Left ventricle myocardium inferior (tissue), 1 donor: ENCODE measurements around the gene NR0B2. TPM values are rescaled to one million over a fixed set of nuclear protein-coding genes. Genes with fewer than 3 reads are reported as not detected.
A peak's percentile ranks its signal among the peaks of the same experiment; 100 is the strongest.

Experiments used
- DNase-seq: peaks from one replicate; pipeline ENCODE4 v3.0.0-alpha.2; 2020
- H3K27ac ChIP-seq: fragments of 200-600 bp; replicated peaks from 2 replicates; pipeline ENCODE4 v1.8.0; 2021
- H3K27me3 ChIP-seq: fragments of 200-600 bp; 2 replicates; pipeline ENCODE4 v1.8.0; 2021; ENCODE audit warnings: low read depth
- H3K36me3 ChIP-seq: fragments of 200-600 bp; 2 replicates; pipeline ENCODE4 v1.8.0; 2021
- H3K4me1 ChIP-seq: fragments of 200-600 bp; 2 replicates; pipeline ENCODE4 v1.8.0; 2021
- H3K4me3 ChIP-seq: fragments of 200-600 bp; 2 replicates; pipeline ENCODE4 v1.8.0; 2021; ENCODE audit warnings: mild to moderate bottlenecking, moderate library complexity
- H3K9me3 ChIP-seq: fragments of 200-600 bp; replicated peaks from 2 replicates; pipeline ENCODE4 v1.8.0; 2021
- intact Hi-C: fragments of 100-400 bp; cut with micrococcal nuclease; formaldehyde crosslinking; loops from one replicate; pipeline ENCODE4 v1.11.0; 2022
- total RNA-seq: library from RNA; stranded (reverse); fragmentation: NEBNext Ultra II Directional; extraction: Animal tissue kit (Norgen Biotek cat#: 25700); gene quantifications from one replicate; pipeline ENCODE4 v1.2.1, GENCODE V29; 2021
- TF ChIP-seq, protein P1 (sequence below): fragments of 200-600 bp; IDR thresholded peaks from 2 replicates; pipeline ENCODE4 v1.8.0; 2021; ENCODE audit warnings: antibody characterized with exemption, mild to moderate bottlenecking, borderline replicate concordance
- donor health status: DM: no; HTN: yes; CAD: no; lungs with severe emphysema.

NR0B2 gene
- total RNA-seq, 1 donor from 2014 or later, result 7.2 TPM

DNA sequence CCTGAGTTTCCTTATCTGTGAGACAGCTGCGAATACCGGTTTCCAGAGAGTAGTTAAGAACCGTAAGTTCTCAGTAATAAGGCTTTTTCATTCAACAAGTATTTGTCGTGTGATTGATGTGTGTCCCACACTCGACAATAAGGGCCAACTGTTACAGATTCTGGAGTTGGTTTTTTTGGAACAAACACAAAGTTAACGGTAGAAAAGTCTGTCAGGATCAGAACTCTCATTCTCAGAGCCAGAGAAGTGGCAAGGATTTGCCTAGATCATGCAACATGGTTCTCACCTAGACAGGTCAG lies 8.6 kb upstream of the NR0B2 start:
- TF ChIP-seq, protein P1, sequence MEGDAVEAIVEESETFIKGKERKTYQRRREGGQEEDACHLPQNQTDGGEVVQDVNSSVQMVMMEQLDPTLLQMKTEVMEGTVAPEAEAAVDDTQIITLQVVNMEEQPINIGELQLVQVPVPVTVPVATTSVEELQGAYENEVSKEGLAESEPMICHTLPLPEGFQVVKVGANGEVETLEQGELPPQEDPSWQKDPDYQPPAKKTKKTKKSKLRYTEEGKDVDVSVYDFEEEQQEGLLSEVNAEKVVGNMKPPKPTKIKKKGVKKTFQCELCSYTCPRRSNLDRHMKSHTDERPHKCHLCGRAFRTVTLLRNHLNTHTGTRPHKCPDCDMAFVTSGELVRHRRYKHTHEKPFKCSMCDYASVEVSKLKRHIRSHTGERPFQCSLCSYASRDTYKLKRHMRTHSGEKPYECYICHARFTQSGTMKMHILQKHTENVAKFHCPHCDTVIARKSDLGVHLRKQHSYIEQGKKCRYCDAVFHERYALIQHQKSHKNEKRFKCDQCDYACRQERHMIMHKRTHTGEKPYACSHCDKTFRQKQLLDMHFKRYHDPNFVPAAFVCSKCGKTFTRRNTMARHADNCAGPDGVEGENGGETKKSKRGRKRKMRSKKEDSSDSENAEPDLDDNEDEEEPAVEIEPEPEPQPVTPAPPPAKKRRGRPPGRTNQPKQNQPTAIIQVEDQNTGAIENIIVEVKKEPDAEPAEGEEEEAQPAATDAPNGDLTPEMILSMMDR, result no peak
- intact Hi-C loops, result no loop called here
- H3K4me3 ChIP-seq, result peak overlapping the region; percentile 92
- peaks cover 36% of the 10 kb centered on the region for H3K4me1 ChIP-seq
- no peaks in the 10 kb centered on the region for H3K27me3 ChIP-seq
- H3K36me3 ChIP-seq, result peaks cover 34% of the 10 kb centered on the region
- DNase-seq, result no peak
- no peak overlapping the region for H3K27ac ChIP-seq
- no peaks in the 10 kb centered on the region for H3K9me3 ChIP-seq

DNA sequence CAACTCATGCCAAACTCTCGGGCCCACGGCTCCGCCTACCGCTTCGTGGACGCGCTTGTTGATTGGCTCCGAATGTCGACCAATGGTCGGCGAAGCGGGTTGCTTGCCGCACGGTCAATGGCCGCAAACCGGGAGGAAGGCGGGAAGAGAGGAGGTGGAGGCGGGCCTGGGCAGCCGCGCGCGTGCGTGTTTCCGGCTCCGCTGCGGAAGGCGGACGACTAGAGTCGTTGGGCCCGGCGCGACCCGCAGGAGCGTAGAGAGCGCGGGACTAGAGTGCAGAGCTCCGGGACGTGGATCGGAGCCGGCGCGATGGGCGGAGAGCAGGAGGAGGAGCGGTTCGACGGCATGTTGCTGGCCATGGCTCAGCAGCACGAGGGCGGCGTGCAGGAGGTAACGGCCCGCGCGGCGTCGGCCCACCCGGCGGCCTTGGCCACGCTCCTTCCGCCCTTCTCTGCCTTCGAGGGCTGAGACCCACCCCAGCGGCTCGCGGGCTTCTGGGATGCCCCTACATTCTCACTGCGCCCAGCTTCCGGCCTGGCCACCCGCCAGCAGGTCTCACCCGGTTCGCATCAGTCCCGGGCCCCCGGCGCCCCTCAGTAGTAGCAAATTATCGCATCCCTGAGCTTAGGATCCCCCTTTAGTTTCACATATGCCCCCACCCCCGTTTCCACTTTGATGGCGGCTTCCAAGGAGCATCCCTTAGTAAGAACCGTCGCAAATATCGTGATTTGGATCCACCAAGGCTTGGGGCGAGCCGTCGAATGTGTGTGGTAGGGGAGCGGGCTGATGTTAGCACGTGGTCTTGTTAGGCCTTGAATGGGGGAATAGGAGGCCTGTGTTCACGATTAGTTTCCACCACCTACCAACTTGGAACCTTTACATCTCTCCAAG lies 8.0 kb upstream of the NR0B2 start, which contains the start of gene NUDC:
TSS of gene NUDC (plus strand) at position 204 of the 891 bp plus-strand sequence. CDS start at position 310, 106 bp downstream.
- Histone ChIP-seq H3K27ac (peak within 1 kb of the TSS; percentile 90), H3K36me3 (peaks cover 30% of the 10 kb centered on the region), H3K9me3 (no peaks in the 10 kb centered on the region), H3K27me3 (no peaks in the 10 kb centered on the region), H3K4me3 (peak within 1 kb of the TSS; percentile 92), H3K4me1 (peaks cover 36% of the 10 kb centered on the region)
- peak; percentile 97 for DNase-seq
- intact Hi-C loops, result no loop called here
- TF ChIP-seq, protein P1, result no peak

DNA sequence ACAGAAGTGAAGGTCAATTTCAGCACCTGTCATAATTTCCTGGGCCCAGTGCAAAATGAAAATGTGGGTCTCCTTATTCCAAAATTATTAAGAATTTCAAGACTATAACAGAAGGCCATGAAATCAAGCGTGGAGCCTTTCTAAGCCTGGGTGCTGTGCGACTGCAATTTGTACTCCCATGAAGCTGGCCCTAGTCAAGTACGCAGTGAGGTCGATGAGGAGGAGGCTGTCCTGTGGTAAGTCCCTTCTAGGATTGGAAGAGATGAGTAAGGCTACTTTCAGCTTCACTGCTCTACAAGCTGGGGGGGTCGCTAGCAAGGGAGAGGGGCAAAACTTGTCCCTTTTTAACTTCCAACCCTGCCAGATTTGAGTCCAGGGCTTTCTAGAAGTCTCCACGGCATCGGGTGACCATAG lies 7.4 kb upstream of the NR0B2 start:
- H3K27ac ChIP-seq, result peak overlapping the region; percentile 90
- TF ChIP-seq, protein P1, result no peak
- no peaks in the 10 kb centered on the region for H3K27me3 ChIP-seq
- no peak for DNase-seq
- peaks cover 36% of the 10 kb centered on the region for H3K4me1 ChIP-seq
- peak overlapping the region; percentile 92 for H3K4me3 ChIP-seq
- peaks cover 23% of the 10 kb centered on the region for H3K36me3 ChIP-seq
- no peaks in the 10 kb centered on the region for H3K9me3 ChIP-seq
- intact Hi-C loops, result no loop called here

DNA sequence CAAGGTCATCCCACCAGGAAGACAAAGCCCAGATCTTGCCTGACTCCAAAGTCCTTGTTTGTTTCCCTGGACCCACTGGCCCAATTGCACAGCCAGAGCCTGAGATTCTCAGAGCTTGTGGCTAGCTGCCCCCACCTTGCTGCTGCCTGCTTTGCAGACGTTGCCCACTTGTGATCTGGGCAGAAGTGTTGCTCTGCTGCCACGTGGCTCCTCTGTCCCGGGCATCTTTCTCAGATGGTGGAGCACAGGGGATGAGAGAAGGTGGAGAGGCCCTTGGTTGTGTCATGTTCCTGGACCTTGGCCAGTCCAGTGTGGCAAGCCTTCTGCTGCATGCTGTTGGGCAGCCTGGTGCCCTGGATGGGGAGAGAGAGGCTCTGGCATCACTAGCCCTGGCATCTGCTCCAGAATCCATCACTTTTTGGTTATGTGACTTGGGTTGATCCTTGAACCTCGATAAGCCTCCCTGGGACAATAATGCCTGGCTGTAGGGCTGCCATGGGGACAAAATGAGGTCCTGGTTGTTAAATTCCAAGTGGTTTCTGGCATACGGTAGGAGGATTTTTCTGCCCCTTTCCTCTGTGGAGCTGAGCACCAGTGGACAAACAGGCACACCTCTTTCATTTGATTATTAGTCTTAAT lies 1.5 kb upstream of the NR0B2 start:
- H3K4me1 ChIP-seq, result peaks cover 23% of the 10 kb centered on the region
- DNase-seq, result peak; percentile 68
- no peaks in the 10 kb centered on the region for H3K36me3 ChIP-seq
- intact Hi-C loops, result no loop called here
- no peaks in the 10 kb centered on the region for H3K27me3 ChIP-seq
- H3K27ac ChIP-seq, result peak overlapping the region; percentile 94
- TF ChIP-seq, protein P1, result no peak
- no peaks in the 10 kb centered on the region for H3K9me3 ChIP-seq
- no peak overlapping the region for H3K4me3 ChIP-seq

DNA sequence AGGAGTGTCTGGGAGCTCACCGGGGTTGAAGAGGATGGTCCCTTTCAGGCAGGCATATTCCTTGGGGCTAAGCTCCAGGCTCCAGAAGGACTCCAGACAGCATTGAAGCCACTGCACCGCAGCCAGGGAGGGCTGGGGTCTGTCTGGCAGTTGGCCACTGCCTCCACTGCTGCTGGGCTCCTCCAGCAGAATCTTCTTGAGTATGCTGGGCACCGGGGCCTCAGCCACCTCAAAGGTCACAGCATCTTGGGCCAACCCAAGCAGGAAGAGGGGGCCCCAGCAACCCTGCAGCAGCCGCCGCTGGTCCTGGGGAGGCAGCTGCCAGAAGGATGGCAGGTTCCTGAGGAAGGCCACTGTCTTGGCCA lies 404 bp downstream of the NR0B2 start:
- TF ChIP-seq, protein P1, result no peak
- no peak for DNase-seq
- Histone ChIP-seq H3K27me3 (no peaks in the 10 kb centered on the region), H3K4me3 (peak overlapping the region; percentile 69), H3K27ac (peak overlapping the region; percentile 94), H3K4me1 (peaks cover 23% of the 10 kb centered on the region), H3K9me3 (no peaks in the 10 kb centered on the region), H3K36me3 (no peaks in the 10 kb centered on the region)
- intact Hi-C loops, result no loop called here
